NB4 (cell line): ENCODE measurements around the gene DLL1.

Experiments
- DNase-seq: peaks from one replicate; pipeline ENCODE4 v3.0.0; 2010; ENCODE audit warnings: low read depth
- H3K4me3 ChIP-seq: one replicate; pipeline ENCODE4 v1.5.1; 2011; ENCODE audit warnings: mild to moderate bottlenecking, low read depth, low read length, moderate library complexity
- CTCF ChIP-seq: IDR thresholded peaks from one replicate; pipeline ENCODE4 v1.5.1; 2012; ENCODE audit warnings: low read depth, low read length
- MAX ChIP-seq: IDR thresholded peaks from 2 replicates; pipeline ENCODE4 v1.6.1; 2011; ENCODE audit warnings: low read depth, low read length
- MYC ChIP-seq: IDR thresholded peaks from 2 replicates; pipeline ENCODE4 v1.6.1; 2011; ENCODE audit warnings: low read depth, low read length
- POLR2A ChIP-seq: IDR thresholded peaks from 2 replicates; pipeline ENCODE4 v1.6.1; 2011; ENCODE audit warnings: mild to moderate bottlenecking; ENCODE audit not compliant: insufficient read length; ENCODE audit errors: extremely low read depth

Gene DLL1

GRCh38 chr6:170296746-170297575 is 6.1 kb upstream of the DLL1 start:
- H3K4me3 ChIP-seq = no peak overlapping the region
- DNase-seq = no peak
- TF ChIP-seq CTCF (no peak), MAX (no peak), POLR2A (no peak), MYC (no peak)

GRCh38 chr6:170296423-170296745 is 5.5 kb upstream of the DLL1 start:
- DNase-seq = no peak
- TF ChIP-seq MAX (no peak), CTCF (no peak), MYC (no peak), POLR2A (no peak)
- H3K4me3 ChIP-seq = no peak overlapping the region

- DNase-seq = peak; percentile 73
- TF ChIP-seq MAX (peak; percentile 52; the same call in 1 of the 2 replicates), CTCF (no peak), MYC (no peak)
- peak overlapping the region; percentile 28 for H3K4me3 ChIP-seq
Observed at GRCh38 chr6:170295510-170296422, 4.9 kb upstream of the DLL1 start.

GRCh38 chr6:170294813-170295509 is 4.1 kb upstream of the DLL1 start:
- H3K4me3 ChIP-seq = no peak overlapping the region
- no peak for DNase-seq
- TF ChIP-seq CTCF (no peak), MAX (no peak), MYC (no peak), POLR2A (no peak)

- no peak for TF ChIP-seq CTCF
- no peak for TF ChIP-seq MAX
- no peak for TF ChIP-seq MYC
- TF ChIP-seq POLR2A = no peak
- peak; percentile 63 for DNase-seq
- no peak overlapping the region for H3K4me3 ChIP-seq
Observed at GRCh38 chr6:170294298-170294730, 3.4 kb upstream of the DLL1 start.
